ENCODE data around the gene USP47.
A peak's percentile ranks its signal among the peaks of the same experiment; 100 is the strongest.

The USP47 gene

GRCh38 chr11:11864803-11865202, 23.0 kb downstream of the USP47 start:
- no peak for DNase-seq (ENCODE audit: low read depth, low spot score)

GRCh38 chr11:11865449-11865848, 23.7 kb downstream of the USP47 start:
- DNase-seq (ENCODE audit: low read depth, low spot score): peak; percentile 62

GRCh38 chr11:11866203-11866602, 24.4 kb downstream of the USP47 start:
- no peak for DNase-seq (ENCODE audit: low read depth, low spot score)

- no peak for DNase-seq (ENCODE audit: low read depth, low spot score)
Measured at GRCh38 chr11:11867720-11868119, 25.9 kb downstream of the USP47 start.

GRCh38 chr11:11871991-11872401, 30.2 kb downstream of the USP47 start:
- no peak for DNase-seq (ENCODE audit: low read depth, low spot score)

DNA sequence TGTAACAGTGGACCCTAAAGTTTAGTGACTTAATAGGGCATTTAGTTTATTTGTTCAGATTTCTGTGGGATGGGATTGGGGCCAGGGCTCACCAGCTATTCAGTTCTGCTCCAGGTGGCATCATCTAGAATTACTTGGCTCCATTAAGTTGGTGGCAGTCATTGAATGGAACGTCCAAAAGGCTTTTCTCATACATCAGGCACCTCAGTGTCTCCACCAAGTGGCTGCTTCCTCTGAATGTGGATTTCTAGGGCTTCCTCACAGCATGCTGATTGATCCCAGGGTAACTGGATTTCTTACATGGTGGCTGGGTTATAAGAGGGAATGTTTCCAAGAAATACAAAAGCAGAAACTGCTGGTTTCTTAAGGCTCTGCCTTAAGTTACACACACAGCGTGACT, 34.7 kb downstream of the USP47 start:
- DNase-seq (ENCODE audit: low read depth, low spot score): peak; percentile 9

DNA sequence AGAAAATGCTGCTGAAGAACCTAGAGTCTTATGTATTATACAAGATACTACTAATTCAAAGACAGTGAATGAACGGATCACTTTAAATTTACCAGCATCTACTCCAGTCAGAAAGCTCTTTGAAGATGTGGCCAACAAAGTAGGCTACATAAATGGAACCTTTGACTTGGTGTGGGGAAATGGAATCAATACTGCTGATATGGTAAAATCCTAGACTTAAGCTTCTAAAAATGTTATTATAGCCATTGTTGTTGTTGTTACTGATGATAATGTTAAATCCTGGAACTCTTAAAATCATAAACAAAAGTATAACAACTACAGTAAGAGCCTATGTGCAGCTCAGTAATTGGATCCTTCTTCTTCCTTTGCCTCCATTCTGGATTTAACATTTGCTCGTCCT, 38.4 kb downstream of the USP47 start:
- DNase-seq (ENCODE audit: low read depth, low spot score): no peak

DNA sequence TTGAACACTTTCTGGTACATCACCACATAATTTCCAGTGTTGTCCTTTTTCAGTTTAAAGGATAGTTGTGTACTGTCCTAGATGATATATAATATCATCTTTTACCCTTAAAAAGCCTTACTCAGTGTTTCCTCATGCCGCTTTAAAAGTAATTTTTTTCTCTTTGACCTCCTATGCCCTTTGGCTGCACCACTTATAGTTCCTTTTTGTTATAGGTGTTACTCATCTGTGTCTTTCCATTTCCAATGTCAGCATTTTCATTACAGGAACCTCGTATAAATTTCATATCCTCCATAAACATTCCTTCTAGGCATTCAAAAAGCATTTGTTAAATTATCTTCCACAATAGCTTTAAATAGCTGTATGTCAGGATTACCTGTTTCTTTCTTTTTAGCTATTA, 40.8 kb downstream of the USP47 start:
- no peak for DNase-seq (ENCODE audit: low read depth, low spot score)

DNA sequence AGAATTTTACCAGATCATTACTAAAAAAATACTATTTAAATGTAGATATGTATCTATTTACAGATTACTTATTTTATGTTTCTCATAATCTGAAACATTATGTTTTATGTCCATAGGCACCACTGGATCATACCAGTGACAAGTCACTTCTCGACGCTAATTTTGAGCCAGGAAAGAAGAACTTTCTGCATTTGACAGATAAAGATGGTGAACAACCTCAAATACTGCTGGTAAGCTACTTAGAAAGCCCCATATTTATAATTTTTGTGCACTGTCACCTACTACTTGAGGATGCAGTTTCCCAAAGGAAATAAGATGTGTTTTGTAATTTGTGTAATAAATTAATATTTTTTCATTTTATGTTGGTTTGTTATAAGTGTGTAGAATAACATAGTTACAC, 42.6 kb downstream of the USP47 start:
- DNase-seq (ENCODE audit: low read depth, low spot score): no peak

DNA sequence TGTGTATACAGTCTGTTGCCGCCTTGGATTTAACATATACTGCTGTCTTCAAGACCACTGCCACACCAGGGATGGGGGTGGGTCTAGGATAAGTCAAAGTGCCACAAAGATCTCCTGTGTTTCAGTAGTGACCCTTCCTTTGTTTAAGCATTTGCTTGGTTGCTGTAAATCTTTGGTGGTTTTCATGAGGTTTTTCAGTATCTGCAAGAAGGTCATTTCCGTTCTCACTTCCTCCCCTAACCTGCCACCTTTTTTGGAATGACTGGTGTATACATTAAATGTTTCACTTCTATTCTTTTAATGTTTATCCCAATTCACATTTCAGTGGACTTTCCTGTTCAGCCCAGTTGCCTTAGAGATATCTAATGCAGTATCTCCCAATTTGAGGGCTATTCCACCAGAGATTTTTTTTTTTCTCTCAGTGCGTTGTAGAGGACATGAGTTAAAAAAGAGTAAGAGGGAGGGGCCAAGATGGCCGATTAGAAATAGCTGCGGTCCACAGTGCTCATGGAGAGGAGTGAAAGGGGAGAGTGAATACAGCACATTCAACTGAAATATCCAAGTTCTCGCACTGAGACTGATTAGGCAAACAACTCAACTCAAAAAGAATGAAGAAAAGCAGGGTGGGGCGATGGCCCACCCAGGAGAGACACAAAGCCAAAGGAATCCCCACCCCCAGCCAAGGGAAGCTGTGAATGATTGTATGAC, 43.2 kb downstream of the USP47 start:
- DNase-seq (ENCODE audit: low read depth, low spot score): no peak

DNA sequence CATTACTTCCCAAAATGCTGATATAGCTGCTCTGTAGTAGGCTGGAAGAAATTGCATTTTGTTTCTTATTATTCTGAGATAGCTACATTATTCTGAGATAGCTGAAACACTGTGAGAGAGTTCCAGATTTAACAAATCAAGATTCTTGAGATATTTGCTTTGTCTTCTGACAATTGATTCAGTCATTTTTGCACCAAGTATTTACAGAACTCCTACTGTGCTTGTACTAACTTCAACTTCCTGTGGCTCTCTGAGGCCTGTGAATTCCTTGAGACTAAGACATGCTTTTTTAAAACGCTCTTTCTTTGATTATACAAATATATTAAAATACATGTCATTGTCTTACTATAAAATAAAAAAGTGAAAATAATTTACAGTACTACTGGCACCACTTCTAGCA, 52.7 kb downstream of the USP47 start:
- peak; percentile 11 for DNase-seq (ENCODE audit: low read depth, low spot score)

DNA sequence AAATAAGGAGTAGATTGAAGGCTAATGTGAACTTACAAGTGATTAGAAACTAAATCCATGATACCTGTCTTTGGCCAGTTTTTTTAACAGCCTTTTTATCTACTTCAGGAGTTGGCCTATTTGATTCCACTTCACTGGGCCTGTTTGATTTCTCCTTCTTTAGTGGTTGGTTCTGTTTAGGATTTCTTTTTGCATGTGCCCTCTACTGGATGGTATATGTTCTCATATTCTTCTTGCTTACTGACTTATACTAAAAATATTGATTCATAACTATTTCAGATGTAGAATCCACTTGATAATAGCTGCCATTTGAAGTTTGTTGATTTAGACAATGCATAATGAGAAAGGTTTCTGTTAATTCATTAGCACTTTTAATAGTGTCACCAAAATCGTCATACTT, 53.9 kb downstream of the USP47 start:
- DNase-seq (ENCODE audit: low read depth, low spot score): no peak

DNA sequence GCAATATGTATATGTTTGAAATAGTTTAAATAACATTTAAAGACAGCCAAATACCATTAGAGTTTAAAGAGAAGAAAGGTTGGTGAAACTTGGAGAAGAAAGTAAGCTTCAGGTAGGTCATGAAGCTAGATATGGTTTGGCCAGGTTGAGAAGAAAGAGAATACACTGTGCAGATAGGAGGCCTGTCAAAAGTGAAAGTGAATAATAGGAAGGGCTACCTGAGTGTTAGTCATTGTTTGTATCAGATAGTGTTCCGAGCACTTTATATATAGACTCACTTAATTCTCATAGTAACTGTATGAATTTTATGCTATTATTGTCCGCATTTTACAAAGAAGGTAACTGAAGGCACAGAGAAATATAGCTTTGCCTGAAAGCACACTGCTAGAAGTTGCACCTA, 56.9 kb downstream of the USP47 start:
- no peak for DNase-seq (ENCODE audit: low read depth, low spot score)

DNA sequence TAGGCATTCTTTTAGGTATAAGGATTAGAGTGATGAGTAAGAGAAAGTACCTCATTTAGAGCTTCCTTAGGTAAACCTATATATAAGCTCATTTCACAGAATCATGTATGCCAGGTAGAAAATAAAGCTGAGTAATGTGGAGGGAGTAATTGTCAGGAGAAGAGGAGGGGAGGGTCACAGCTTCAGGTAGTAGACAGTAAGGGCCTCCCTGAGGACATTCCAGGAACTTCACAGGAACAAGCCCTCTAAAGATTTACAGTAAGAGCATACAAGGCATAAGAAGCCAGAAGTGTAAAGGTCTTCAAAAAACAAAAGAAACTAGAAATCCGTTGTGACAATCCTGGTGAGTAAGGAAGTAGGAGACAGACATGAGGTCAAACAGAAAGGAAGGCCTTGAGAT, 57.6 kb downstream of the USP47 start:
- no peak for DNase-seq (ENCODE audit: low read depth, low spot score)

DNA sequence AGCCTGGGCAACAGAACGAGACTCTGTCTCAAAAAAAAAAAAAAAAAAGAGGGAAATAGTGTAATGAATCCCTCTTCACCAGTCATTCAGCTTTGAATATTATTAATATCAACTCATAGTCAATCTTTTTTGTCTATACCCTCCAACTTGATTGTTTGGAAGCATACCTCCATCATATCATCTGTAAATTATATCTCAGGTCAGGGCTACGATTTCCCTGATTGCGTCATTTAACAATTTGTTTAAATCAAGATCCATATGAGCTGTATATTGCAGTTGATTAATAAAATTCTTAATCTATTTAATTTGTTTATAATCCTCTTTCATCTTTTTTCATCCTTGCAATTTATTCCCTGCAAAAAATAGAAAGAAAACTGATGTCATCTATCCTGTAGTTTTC, 60.2 kb downstream of the USP47 start:
- no peak for DNase-seq (ENCODE audit: low read depth, low spot score)

DNA sequence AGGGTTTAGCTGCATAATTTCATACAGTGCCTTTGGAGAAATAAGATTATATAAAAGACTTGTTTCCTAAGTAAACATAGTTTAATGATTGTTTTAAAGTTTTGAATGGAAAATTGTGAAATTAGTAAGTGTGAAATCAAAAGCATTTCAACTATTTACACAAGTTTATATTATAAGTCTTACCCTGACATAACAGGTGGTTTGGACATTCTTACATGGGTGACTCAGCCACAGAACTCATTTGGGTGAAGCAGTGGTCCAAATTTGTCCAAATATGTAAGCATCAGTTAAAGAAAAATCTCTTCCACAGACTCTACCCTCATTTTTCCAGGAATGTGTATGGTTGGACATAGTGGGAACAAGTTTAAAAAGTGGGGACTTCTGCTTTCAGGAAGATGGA, 68.0 kb downstream of the USP47 start:
- peak; percentile 61 for DNase-seq (ENCODE audit: low read depth, low spot score)

- no peak for DNase-seq (ENCODE audit: low read depth, low spot score)
Measured at GRCh38 chr11:11910541-11910940, 68.8 kb downstream of the USP47 start.

DNA sequence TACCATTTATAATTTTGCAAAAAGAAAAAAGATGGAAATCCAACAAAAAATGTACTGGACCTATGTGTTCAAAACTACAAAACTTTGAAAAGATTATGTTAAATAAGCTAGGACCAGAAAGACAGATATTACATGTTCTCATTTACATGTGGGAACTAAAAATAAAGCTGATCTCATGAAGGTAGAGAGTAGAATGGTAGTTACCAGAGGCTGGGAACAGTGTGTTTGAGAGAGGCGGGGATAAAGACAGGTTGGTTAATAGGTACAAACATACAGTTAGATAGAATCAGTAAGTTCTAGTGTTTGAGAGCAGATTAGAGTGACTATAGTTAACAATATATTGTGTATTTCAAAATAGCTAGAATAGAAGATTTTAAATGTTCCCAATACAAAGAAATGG, 71.6 kb downstream of the USP47 start:
- DNase-seq (ENCODE audit: low read depth, low spot score): no peak

GRCh38 chr11:11915625-11916024, 73.9 kb downstream of the USP47 start:
- DNase-seq (ENCODE audit: low read depth, low spot score): no peak

- peak; percentile 93 for DNase-seq (ENCODE audit: low read depth, low spot score)
Measured at GRCh38 chr11:11916981-11917399, 75.2 kb downstream of the USP47 start.

DNA sequence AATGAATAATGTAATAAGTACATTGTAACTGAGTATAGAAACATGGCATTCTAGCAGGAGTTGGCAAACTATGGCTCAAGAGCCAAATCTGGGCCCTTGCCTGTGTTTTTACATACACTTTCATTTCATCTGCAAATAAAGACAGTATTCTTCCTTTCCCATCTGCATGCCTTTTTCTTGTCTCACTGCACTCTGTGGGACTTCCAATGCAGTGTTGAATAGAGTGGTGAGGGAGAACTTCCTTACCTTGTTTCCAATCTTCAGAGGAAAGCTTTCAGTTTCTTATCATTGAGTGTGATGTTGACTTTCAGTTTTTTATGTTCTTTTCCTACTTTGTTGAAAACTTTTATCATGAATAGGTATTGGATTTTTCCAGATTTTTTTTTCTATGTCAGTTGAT, 82.1 kb downstream of the USP47 start:
- no peak for DNase-seq (ENCODE audit: low read depth, low spot score)

- DNase-seq (ENCODE audit: low read depth, low spot score): no peak
Measured at GRCh38 chr11:11929920-11930319, 88.1 kb downstream of the USP47 start.

DNA sequence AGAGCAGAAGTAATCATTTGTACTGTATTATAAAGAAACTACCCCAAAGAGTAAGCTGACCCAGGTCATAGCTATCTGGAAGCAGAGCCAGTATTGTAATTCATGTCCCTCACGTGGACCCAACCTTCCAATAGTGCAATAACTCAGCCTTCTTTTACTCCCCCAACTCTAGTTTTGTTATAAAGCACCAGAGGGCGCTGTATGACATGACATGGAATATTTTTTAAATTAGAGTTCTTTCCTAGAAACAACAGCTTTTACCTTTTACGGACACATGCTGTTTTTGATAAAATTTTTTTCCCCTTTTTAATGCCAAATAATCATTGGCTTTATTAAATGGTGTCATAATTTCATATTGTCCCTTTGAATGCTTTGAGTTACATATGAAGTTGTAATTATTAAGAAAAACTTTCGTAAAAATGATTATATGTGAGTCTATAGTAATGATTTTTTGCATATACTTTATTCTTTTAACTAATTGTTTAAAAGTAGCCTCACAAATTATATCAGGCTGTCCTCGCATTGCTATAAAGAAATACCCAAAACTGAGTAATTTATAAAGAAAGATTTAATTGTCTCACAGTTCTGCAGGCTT, 89.8 kb downstream of the USP47 start:
- peak; percentile 82 for DNase-seq (ENCODE audit: low read depth, low spot score)

DNA sequence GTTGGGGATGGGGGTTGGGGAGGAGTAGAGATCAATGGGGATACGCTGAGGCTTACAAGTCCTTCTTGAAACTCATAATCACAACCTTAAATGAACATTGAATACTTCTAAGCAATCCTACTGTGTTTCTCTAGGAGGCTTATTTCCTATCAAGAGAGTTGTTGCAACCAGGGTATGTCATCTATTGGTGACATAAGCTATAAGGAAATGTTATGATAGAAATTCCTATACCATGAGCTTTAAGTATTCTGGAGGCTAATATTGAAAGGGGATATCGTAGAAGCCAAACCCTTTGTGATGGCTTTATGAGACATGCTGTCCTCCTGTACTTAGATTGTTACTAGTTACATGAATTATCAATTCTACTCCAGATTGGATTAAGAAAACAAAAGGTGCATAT, 93.8 kb downstream of the USP47 start:
- no peak for DNase-seq (ENCODE audit: low read depth, low spot score)

Data from astrocyte of the hippocampus (primary cell).